K562 (cell line): ENCODE measurements around the gene CREB3L4. TPM values are rescaled to one million over a fixed set of nuclear protein-coding genes. Genes with fewer than 3 reads are reported as not detected.

Experiments used
- BCL6 ChIP-seq: fragments of 250-450 bp; sonication (Bioruptor Pico); IDR thresholded peaks from 2 replicates; pipeline ENCODE4 v1.4.0; 2020
- DIDO1 ChIP-seq: fragments of 450-650 bp; IDR thresholded peaks from 2 replicates; pipeline ENCODE4 v1.6.1; 2016; ENCODE audit warnings: low read depth, missing biosample characterization, missing genetic modification characterization
- DPF2 ChIP-seq: fragments of 450-650 bp; IDR thresholded peaks from 2 replicates; pipeline ENCODE4 v1.6.1; 2016
- ERF ChIP-seq: fragments of 450-650 bp; formaldehyde crosslinking; IDR thresholded peaks from 2 replicates; pipeline ENCODE4 v1.4.0; 2020; ENCODE audit warnings: mild to moderate bottlenecking, mixed read lengths
- FOXJ2 ChIP-seq: fragments of 200-800 bp; sonication (Bioruptor generic); IDR thresholded peaks from 2 replicates; pipeline ENCODE4 v1.6.1; 2016; ENCODE audit warnings: missing genetic modification characterization, missing compliant biosample characterization
- MAZ ChIP-seq, 2 experiments: fragments of 450-650 bp in 1 of 2; sonication (generic) in 1 of 2; formaldehyde crosslinking; IDR thresholded peaks in 1 of 2; conservative IDR thresholded peaks in 1 of 2; 2 replicates each; pipeline versions ENCODE4 v1.4.0 to v1.5.0; 2020; ENCODE audit warnings: mild to moderate bottlenecking in 1 of 2, missing genetic modification reagents in 1 of 2
- NFIC ChIP-seq: fragments of 450-650 bp; IDR thresholded peaks from 2 replicates; pipeline ENCODE4 v1.6.1; 2017; ENCODE audit warnings: mild to moderate bottlenecking, inconsistent platforms
- PRDM10 ChIP-seq: fragments of 450-650 bp; IDR thresholded peaks from 2 replicates; pipeline ENCODE4 v1.6.1; 2018; ENCODE audit not compliant: partially characterized antibody
- TCF7 ChIP-seq: sonication (generic); IDR thresholded peaks from 2 replicates; pipeline ENCODE4 v1.6.1; 2016; ENCODE audit warnings: antibody characterized with exemption, borderline replicate concordance
- ZNF583 ChIP-seq: fragments of 250-450 bp; sonication (Bioruptor Pico); IDR thresholded peaks from 2 replicates; pipeline ENCODE4 v1.4.0; 2020
- polyA plus RNA-seq, 8 experiments: library from polyadenylated mRNA; depleted of rRNA in 4 of 8; stranded (reverse) in 5 of 8; unstranded in 3 of 8; fragments of >200 nt; fragmentation: Nextera tagmentation in 2 of 8; fragmentation: Illumina TruSeq in 1 of 8; extraction: Ambion mirVana in 2 of 8; extraction: Trizol in 1 of 8; gene quantifications; 2 replicates each; pipeline versions ENCODE4 v1.2.1 to v1.2.3, GENCODE V29; 2011 to 2014; ENCODE audit warnings: inconsistent platforms in 1 of 8, missing spikeins in 1 of 8
- total RNA-seq, 7 experiments: library from RNA; depleted of rRNA in 6 of 7; stranded (reverse); fragments of >200 nt in 6 of 7; fragmentation: Illumina TruSeq in 2 of 7; extraction: Trizol in 2 of 7; gene quantifications; 2 replicates each; pipeline versions ENCODE4 v1.2.1 to v1.2.3, GENCODE V29; 2011 to 2021; ENCODE audit warnings: low replicate concordance in 1 of 7
- TF ChIP-seq, protein P1 (sequence below), 2 experiments: fragments of 450-650 bp; formaldehyde crosslinking in 1 of 2; IDR thresholded peaks; 2 replicates each; pipeline versions ENCODE4 v1.4.0 to v1.6.1; 2014 to 2020; ENCODE audit warnings: mild to moderate bottlenecking in 2 of 2, borderline replicate concordance in 1 of 2, low read depth in 1 of 2

Gene CREB3L4
- total and polyA plus RNA-seq, 9 of the 15 experiments (the other 6 are each of a cell fraction or from before 2014, with no cell fraction given): 9.9 to 18.6 (median 13.9) TPM

DNA sequence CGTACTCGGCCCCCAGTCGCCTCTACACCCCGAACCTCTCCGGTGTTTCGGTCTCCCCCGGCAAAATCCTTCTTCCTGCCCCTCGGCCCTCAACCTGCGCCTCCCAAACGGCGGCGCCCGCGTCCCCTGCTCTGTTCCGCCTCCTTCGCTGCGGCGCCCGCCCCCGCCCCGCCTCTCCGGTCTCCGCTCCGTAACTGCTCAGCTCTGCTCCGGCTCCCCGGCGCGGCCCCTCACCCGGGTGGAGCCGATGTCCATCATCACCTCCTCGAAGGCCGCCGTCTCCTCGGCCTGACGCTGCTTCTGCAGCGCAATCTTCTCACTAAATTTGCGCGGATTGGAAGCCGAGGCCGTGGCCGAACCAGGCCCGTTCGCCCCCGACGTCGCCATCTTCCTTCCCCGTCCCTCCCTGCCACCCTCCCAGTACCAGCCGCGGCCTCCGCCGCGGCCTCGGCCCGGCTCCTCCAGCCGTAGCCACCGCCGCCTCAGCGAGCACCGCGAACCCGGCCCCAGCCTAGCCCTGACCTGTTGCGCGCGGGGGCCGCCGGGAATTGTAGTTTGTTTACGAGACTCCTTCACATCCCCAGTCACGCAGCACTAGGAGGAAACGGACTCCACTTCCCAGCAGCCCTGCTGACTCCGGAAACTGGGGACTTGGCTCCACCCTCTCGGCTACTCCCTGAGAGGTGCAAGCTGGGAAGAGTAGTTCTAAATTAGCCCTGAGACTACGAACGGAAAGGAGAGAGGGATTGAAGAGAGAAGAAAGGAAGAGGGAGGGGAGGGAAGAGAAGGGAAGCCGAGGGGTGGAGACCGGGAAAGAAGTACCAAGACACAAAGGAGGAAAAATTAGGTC is 9.4 kb upstream of the CREB3L4 start, which contains the start of gene CRTC2 (continued):
- 0 out of 2 replicates have a peak, but pooled peaks have one; percentile 71 for TF ChIP-seq TCF7
- 0 out of 2 replicates have a peak, but pooled peaks have one; percentile 65 for TF ChIP-seq ZNF583 (CRISPR knock-in tag)
- TF ChIP-seq PRDM10: peak; percentile 53
- TF ChIP-seq BCL6 (CRISPR knock-in tag): peak; percentile 80
- peak; percentile 43 to 84 for TF ChIP-seq MAZ (CRISPR knock-in tag; conservative IDR thresholded peaks at IDR 0.05 in 1 of 2, IDR thresholded peaks at IDR 0.05 in 1 of 2)
- TF ChIP-seq, protein P1, sequence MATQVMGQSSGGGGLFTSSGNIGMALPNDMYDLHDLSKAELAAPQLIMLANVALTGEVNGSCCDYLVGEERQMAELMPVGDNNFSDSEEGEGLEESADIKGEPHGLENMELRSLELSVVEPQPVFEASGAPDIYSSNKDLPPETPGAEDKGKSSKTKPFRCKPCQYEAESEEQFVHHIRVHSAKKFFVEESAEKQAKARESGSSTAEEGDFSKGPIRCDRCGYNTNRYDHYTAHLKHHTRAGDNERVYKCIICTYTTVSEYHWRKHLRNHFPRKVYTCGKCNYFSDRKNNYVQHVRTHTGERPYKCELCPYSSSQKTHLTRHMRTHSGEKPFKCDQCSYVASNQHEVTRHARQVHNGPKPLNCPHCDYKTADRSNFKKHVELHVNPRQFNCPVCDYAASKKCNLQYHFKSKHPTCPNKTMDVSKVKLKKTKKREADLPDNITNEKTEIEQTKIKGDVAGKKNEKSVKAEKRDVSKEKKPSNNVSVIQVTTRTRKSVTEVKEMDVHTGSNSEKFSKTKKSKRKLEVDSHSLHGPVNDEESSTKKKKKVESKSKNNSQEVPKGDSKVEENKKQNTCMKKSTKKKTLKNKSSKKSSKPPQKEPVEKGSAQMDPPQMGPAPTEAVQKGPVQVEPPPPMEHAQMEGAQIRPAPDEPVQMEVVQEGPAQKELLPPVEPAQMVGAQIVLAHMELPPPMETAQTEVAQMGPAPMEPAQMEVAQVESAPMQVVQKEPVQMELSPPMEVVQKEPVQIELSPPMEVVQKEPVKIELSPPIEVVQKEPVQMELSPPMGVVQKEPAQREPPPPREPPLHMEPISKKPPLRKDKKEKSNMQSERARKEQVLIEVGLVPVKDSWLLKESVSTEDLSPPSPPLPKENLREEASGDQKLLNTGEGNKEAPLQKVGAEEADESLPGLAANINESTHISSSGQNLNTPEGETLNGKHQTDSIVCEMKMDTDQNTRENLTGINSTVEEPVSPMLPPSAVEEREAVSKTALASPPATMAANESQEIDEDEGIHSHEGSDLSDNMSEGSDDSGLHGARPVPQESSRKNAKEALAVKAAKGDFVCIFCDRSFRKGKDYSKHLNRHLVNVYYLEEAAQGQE (IDR thresholded peaks at IDR 0.05; ENCODE audit: borderline replicate concordance): no peak
- TF ChIP-seq, protein P1 (CRISPR knock-in tag; IDR thresholded peaks at IDR 0.05; ENCODE audit: low read depth): peak; percentile 63; the same call in 1 of the 2 replicates
- TF ChIP-seq ERF (CRISPR knock-in tag): 0 out of 2 replicates have a peak, but pooled peaks have one; percentile 62
- TF ChIP-seq FOXJ2: peak; percentile 93
- no peak; the same call in 1 of the 2 replicates for TF ChIP-seq NFIC
- no peak; the same call in 1 of the 2 replicates for TF ChIP-seq DPF2
- TF ChIP-seq DIDO1: no peak; the same call in 1 of the 2 replicates
